K562 treated with DMSO at 1 percent for 12 hours (cell line): ENCODE results near the gene GLRX3. TPM values are rescaled to one million over a fixed set of nuclear protein-coding genes. Genes with fewer than 3 reads are reported as not detected.

Experiments
- total RNA-seq: library from RNA; unstranded; fragments of 300-600 nt; gene quantifications from 2 replicates; pipeline ENCODE4 v1.2.3, GENCODE V29; 2022; ENCODE audit not compliant: insufficient read depth

Gene GLRX3
- 63.0 and 74.8 TPM in 2 replicates for total RNA-seq

GRCh38 chr10:130136226-130137089, at the start of gene GLRX3:
TSS of gene GLRX3 (plus strand) at chr10:130136391. CDS start at chr10:130136421, 30 bp downstream.

GRCh38 chr10:130110246-130111112, 25.7 kb upstream of the GLRX3 start, which contains the start of gene C10orf143:
TSS of gene C10orf143 (minus strand) at chr10:130110830. CDS start at chr10:130110772, 58 bp downstream.

Other genes starting within 250 kb of the GLRX3 start
- not detected in 2 replicates for gene EBF3, start 172.1 kb upstream of the GLRX3 start, total RNA-seq
- not detected in 2 replicates for gene C10orf143, start 25.6 kb upstream of the GLRX3 start, total RNA-seq